Uterus (tissue), 4 donors: ENCODE data around the gene PCDH18. TPM values are rescaled to one million over a fixed set of nuclear protein-coding genes. Genes with fewer than 3 reads are reported as not detected.

Experiments
- DNase-seq, 2 donors: peaks; one replicate each; pipeline ENCODE4 v3.0.0-alpha.2; 2019 to 2020
- H3K27ac ChIP-seq, 2 donors: fragments of 200-600 bp; sonication (generic); 1 replicate in 1 of 2; 2 replicates in 1 of 2; pipeline ENCODE4 v1.5.1; 2016 to 2018
- H3K27me3 ChIP-seq, 2 donors: fragments of 200-600 bp; sonication (generic); one replicate each; pipeline ENCODE4 v1.5.1; 2018 to 2019; ENCODE audit warnings: control low read depth in 1 of 2
- H3K36me3 ChIP-seq, 2 donors: fragments of 200-600 bp; sonication (generic); one replicate each; pipeline ENCODE4 v1.5.1; 2019; ENCODE audit warnings: control low read depth in 1 of 2
- H3K4me1 ChIP-seq, 2 donors: fragments of 200-600 bp; sonication (generic); one replicate each; pipeline ENCODE4 v1.5.1; 2018 to 2019; ENCODE audit warnings: control low read depth in 1 of 2
- H3K4me3 ChIP-seq, 2 donors: fragments of 200-600 bp; sonication (generic); 1 replicate in 1 of 2; 2 replicates in 1 of 2; pipeline ENCODE4 v1.5.1; 2018 to 2019; ENCODE audit warnings: mild to moderate bottlenecking in 1 of 2
- H3K9me3 ChIP-seq, 2 donors: fragments of 200-600 bp; sonication (generic); one replicate each; pipeline ENCODE4 v1.5.1; 2019; ENCODE audit warnings: control low read depth in 1 of 2
- POLR2A ChIP-seq, 2 donors: fragments of 450-650 bp; IDR thresholded peaks; one replicate each; pipeline ENCODE4 v1.6.1; 2016; ENCODE audit warnings: antibody characterized with exemption in 2 of 2, mild to moderate bottlenecking in 1 of 2, moderate library complexity in 1 of 2
- intact Hi-C: fragments of 100-400 bp; cut with DNase I; formaldehyde crosslinking; loops from one replicate; pipeline ENCODE4 v1.15.1; 2023; ENCODE audit warnings: low total_unique reads
- total RNA-seq, 4 donors: library from RNA; depleted of rRNA in 3 of 4; stranded (reverse); fragments of >200 nt in 3 of 4; gene quantifications; one replicate each; pipeline versions ENCODE4 v1.1.0 to v1.2.4, GENCODE V29; 2014 to 2023
- TF ChIP-seq, protein P1 (sequence below), 4 experiments: fragments of 200-600 bp in 2 of 4; fragments of 450-650 bp in 2 of 4; sonication (generic) in 2 of 4; IDR thresholded peaks; one replicate each; pipeline ENCODE4 v1.5.1; 2016 to 2019; ENCODE audit warnings: antibody characterized with exemption in 4 of 4, mild to moderate bottlenecking in 2 of 4, moderate library complexity in 1 of 4
- donor health status: DM: yes; HTN: yes; CAD: no.

Gene PCDH18
- 100 to 1,000 TPM in 2 of 4 donors, 10 to 100 TPM in 2; 27.5 to 258 (median 107) TPM for total RNA-seq

GRCh38 chr4:137531986-137532868 lies at the start of gene PCDH18:
PCDH18 (minus strand) TSS chr4:137532494; CDS start chr4:137532088, 406 bp downstream.
- H3K9me3 ChIP-seq, result no peaks in the 10 kb centered on the region
- peak; percentile 95 to 98 for DNase-seq
- intact Hi-C loops, result no loop called here
- H3K4me3 ChIP-seq, result peak within 1 kb of the TSS; percentile 60 to 63
- H3K36me3 ChIP-seq, result no peaks in the 10 kb centered on the region
- H3K27me3 ChIP-seq, result no peaks in the 10 kb centered on the region
- no peaks in the 10 kb centered on the region for H3K4me1 ChIP-seq
- peak; percentile 71 to 72 for TF ChIP-seq POLR2A (IDR thresholded peaks at IDR 0.05)
- TF ChIP-seq, protein P1, sequence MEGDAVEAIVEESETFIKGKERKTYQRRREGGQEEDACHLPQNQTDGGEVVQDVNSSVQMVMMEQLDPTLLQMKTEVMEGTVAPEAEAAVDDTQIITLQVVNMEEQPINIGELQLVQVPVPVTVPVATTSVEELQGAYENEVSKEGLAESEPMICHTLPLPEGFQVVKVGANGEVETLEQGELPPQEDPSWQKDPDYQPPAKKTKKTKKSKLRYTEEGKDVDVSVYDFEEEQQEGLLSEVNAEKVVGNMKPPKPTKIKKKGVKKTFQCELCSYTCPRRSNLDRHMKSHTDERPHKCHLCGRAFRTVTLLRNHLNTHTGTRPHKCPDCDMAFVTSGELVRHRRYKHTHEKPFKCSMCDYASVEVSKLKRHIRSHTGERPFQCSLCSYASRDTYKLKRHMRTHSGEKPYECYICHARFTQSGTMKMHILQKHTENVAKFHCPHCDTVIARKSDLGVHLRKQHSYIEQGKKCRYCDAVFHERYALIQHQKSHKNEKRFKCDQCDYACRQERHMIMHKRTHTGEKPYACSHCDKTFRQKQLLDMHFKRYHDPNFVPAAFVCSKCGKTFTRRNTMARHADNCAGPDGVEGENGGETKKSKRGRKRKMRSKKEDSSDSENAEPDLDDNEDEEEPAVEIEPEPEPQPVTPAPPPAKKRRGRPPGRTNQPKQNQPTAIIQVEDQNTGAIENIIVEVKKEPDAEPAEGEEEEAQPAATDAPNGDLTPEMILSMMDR (IDR thresholded peaks at IDR 0.05), result no peak
- peak within 1 kb of the TSS; percentile 86 to 95 for H3K27ac ChIP-seq

- Histone ChIP-seq H3K27ac (no peak overlapping the region), H3K4me1 (no peaks in the 10 kb centered on the region), H3K27me3 (no peaks in the 10 kb centered on the region), H3K4me3 (no peak overlapping the region), H3K36me3 (no peaks in the 10 kb centered on the region), H3K9me3 (no peaks in the 10 kb centered on the region)
- no peak for DNase-seq
- TF ChIP-seq POLR2A (IDR thresholded peaks at IDR 0.05), result no peak
- TF ChIP-seq, protein P1 (IDR thresholded peaks at IDR 0.05), result no peak
- intact Hi-C loops, result no loop called here
Measured at GRCh38 chr4:137576446-137576845, 44.2 kb upstream of the PCDH18 start.

DNA sequence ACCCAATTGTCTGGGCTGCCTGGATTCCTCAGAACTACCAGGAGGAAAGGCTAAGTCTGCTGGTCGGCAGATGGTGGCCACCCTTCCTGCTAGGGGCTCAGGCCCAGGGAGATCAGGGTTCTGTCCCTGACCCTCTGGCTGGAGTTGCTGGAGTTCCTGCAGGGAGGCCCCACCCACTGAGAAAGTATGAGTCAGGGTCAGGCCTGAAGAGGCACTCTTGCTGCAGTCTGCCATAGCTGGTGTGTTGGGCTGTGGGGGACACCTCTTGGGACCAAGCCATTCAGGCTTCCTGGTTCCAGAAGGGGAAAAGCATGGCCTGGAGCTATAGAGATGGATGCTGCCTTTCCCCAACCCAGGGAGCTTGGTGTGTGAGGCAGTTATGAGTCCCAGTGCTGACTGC lies 40.4 kb upstream of the PCDH18 start:
- no peak overlapping the region for H3K27ac ChIP-seq
- no peaks in the 10 kb centered on the region for H3K9me3 ChIP-seq
- DNase-seq, result no peak
- TF ChIP-seq POLR2A (IDR thresholded peaks at IDR 0.05), result no peak
- TF ChIP-seq, protein P1 (IDR thresholded peaks at IDR 0.05), result no peak
- H3K36me3 ChIP-seq, result no peaks in the 10 kb centered on the region
- intact Hi-C loops, result no loop called here
- no peak overlapping the region for H3K4me3 ChIP-seq
- H3K4me1 ChIP-seq, result no peaks in the 10 kb centered on the region
- H3K27me3 ChIP-seq, result no peaks in the 10 kb centered on the region

DNA sequence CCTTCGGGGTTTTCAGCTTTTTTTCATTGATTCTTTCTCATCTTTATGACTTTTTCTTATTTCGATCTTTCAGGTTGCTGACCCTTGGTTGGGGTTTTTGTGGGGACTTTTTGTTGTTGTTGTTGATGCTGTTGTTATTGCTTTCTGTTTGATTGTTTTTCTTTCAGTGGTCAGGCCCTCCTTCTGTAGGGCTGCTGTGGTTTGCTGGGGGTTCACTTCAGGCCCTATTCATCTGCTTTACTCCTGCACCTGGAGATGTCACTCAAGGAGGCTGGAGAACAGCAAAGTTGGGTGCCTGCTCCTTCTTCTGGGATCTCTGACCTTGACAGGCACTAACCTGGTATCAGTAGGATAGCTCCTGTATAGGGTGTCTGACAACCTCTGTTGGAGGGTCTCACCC lies 39.9 kb upstream of the PCDH18 start:
- TF ChIP-seq POLR2A (IDR thresholded peaks at IDR 0.05), result no peak
- TF ChIP-seq, protein P1 (IDR thresholded peaks at IDR 0.05), result no peak
- intact Hi-C loops, result no loop called here
- Histone ChIP-seq H3K27ac (no peak overlapping the region), H3K27me3 (no peaks in the 10 kb centered on the region), H3K36me3 (no peaks in the 10 kb centered on the region), H3K9me3 (no peaks in the 10 kb centered on the region), H3K4me3 (no peak overlapping the region), H3K4me1 (no peaks in the 10 kb centered on the region)
- no peak for DNase-seq

GRCh38 chr4:137559801-137560200 lies 27.5 kb upstream of the PCDH18 start:
- Histone ChIP-seq H3K4me3 (no peak overlapping the region), H3K27me3 (no peaks in the 10 kb centered on the region), H3K4me1 (no peaks in the 10 kb centered on the region), H3K36me3 (no peaks in the 10 kb centered on the region), H3K27ac (no peak overlapping the region), H3K9me3 (no peaks in the 10 kb centered on the region)
- no peak for TF ChIP-seq POLR2A (IDR thresholded peaks at IDR 0.05)
- TF ChIP-seq, protein P1 (IDR thresholded peaks at IDR 0.05), result no peak
- intact Hi-C loops, result no loop called here
- no peak for DNase-seq
